Measurements from ENCODE around the gene NUDT14.
A peak's percentile ranks its signal among the peaks of the same experiment; 100 is the strongest.

The NUDT14 gene

GRCh38 chr14:105195522-105196264, 14.6 kb upstream of the NUDT14 start:
- Mint-ChIP-seq H3K27ac (no peak overlapping the region), H3K36me3 (ENCODE audit: low read depth) (no peaks in the 10 kb centered on the region), H3K4me1 (peaks cover 16% of the 10 kb centered on the region), H3K27me3 (ENCODE audit: low read depth, poor library complexity) (peaks cover 40% of the 10 kb centered on the region), H3K9me3 (no peaks in the 10 kb centered on the region), H3K4me3 (peak overlapping the region; percentile 58)
- peak; percentile 30 for DNase-seq
- TF ChIP-seq, protein P1, sequence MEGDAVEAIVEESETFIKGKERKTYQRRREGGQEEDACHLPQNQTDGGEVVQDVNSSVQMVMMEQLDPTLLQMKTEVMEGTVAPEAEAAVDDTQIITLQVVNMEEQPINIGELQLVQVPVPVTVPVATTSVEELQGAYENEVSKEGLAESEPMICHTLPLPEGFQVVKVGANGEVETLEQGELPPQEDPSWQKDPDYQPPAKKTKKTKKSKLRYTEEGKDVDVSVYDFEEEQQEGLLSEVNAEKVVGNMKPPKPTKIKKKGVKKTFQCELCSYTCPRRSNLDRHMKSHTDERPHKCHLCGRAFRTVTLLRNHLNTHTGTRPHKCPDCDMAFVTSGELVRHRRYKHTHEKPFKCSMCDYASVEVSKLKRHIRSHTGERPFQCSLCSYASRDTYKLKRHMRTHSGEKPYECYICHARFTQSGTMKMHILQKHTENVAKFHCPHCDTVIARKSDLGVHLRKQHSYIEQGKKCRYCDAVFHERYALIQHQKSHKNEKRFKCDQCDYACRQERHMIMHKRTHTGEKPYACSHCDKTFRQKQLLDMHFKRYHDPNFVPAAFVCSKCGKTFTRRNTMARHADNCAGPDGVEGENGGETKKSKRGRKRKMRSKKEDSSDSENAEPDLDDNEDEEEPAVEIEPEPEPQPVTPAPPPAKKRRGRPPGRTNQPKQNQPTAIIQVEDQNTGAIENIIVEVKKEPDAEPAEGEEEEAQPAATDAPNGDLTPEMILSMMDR (IDR thresholded peaks at IDR 0.05) = no peak

DNA sequence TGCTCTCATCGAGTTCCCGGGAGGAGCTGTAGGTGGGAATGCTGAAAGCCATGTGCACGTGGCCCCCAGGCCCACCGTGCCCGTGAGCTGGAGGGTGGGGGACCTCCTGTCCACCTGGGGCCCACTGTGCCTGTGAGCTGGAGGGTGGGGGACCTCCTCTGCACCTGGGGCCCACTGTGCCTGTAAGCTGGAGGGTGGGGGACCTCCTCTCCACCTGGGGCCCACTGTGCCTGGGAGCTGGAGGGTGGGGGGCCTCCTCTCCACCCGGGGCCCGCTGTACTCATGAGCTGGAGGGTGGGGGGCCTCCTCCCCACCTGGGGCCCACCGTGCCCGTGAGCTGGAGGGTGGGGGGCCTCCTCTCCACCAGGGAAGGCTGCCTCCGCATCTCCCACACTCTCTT, 13.9 kb upstream of the NUDT14 start:
- no peak for DNase-seq
- peaks cover 40% of the 10 kb centered on the region for H3K27me3 Mint-ChIP-seq (ENCODE audit: low read depth, poor library complexity)
- TF ChIP-seq, protein P1 (IDR thresholded peaks at IDR 0.05) = no peak
- peaks cover 16% of the 10 kb centered on the region for H3K4me1 Mint-ChIP-seq
- no peaks in the 10 kb centered on the region for H3K36me3 Mint-ChIP-seq (ENCODE audit: low read depth)
- H3K4me3 Mint-ChIP-seq = peak overlapping the region; percentile 58
- H3K27ac Mint-ChIP-seq = no peak overlapping the region
- H3K9me3 Mint-ChIP-seq = no peaks in the 10 kb centered on the region

GRCh38 chr14:105193916-105194782, 13.0 kb upstream of the NUDT14 start:
- Mint-ChIP-seq H3K36me3 (ENCODE audit: low read depth) (no peaks in the 10 kb centered on the region), H3K27me3 (ENCODE audit: low read depth, poor library complexity) (peaks cover 43% of the 10 kb centered on the region), H3K4me3 (no peak overlapping the region), H3K27ac (no peak overlapping the region), H3K4me1 (peaks cover 12% of the 10 kb centered on the region), H3K9me3 (peaks cover under 1% of the 10 kb centered on the region)
- TF ChIP-seq, protein P1 (IDR thresholded peaks at IDR 0.05) = no peak
- DNase-seq = no peak

- peaks cover 35% of the 10 kb centered on the region for H3K27me3 Mint-ChIP-seq (ENCODE audit: low read depth, poor library complexity)
- H3K4me1 Mint-ChIP-seq = peaks cover 12% of the 10 kb centered on the region
- TF ChIP-seq, protein P1 (IDR thresholded peaks at IDR 0.05) = no peak
- H3K4me3 Mint-ChIP-seq = no peak overlapping the region
- H3K36me3 Mint-ChIP-seq (ENCODE audit: low read depth) = no peaks in the 10 kb centered on the region
- no peak for DNase-seq
- no peak overlapping the region for H3K27ac Mint-ChIP-seq
- H3K9me3 Mint-ChIP-seq = peaks cover 11% of the 10 kb centered on the region
These were observed 12.0 kb upstream of the NUDT14 start for GRCh38 chr14:105192866-105193731.

- no peak overlapping the region for H3K27ac Mint-ChIP-seq
- peaks cover 37% of the 10 kb centered on the region for H3K27me3 Mint-ChIP-seq (ENCODE audit: low read depth, poor library complexity)
- H3K4me1 Mint-ChIP-seq = no peaks in the 10 kb centered on the region
- H3K4me3 Mint-ChIP-seq = no peak overlapping the region
- no peaks in the 10 kb centered on the region for H3K36me3 Mint-ChIP-seq (ENCODE audit: low read depth)
- H3K9me3 Mint-ChIP-seq = peaks cover 18% of the 10 kb centered on the region
- TF ChIP-seq, protein P1 (IDR thresholded peaks at IDR 0.05) = no peak
- no peak for DNase-seq
These were observed 6.9 kb upstream of the NUDT14 start for GRCh38 chr14:105187935-105188524.
